GM11168 (cell line): ENCODE measurements around the gene RAB5B.

ENCODE experiments used
- in situ Hi-C: fragments of 300-500 bp; cut with MboI; formaldehyde crosslinking; loops from one replicate; pipeline ENCODE4 v1.12.0; 2022; ENCODE audit warnings: low sequenced_read_pairs; ENCODE audit not compliant: unreplicated experiment

The RAB5B gene

GRCh38 chr12:56042843-56043242 lies 69.0 kb downstream of the RAB5B start:
- in situ Hi-C loops = loop anchor here (10.0 kb wide), 1 partner anchor 308 kb away; no protein-coding TSS in a partner anchor
